NCI-H69 (cell line): ENCODE data around the gene HBZ.
"Not testable (repeated sequence)": the region's sequence is repeated elsewhere in the genome, so short reads cannot be mapped to it uniquely, and the experiment has no call there.

ENCODE experiments used
- DNase-seq: peaks from one replicate; lab custom pipeline; 2025; lab: John Stamatoyannopoulos, UW

HBZ gene

GRCh38 chr16:179211-180092 lies 27.0 kb downstream of the HBZ start:
- no peak for DNase-seq

GRCh38 chr16:180101-180675 lies 27.7 kb downstream of the HBZ start, which contains the start of gene HBQ1:
TSS of gene HBQ1 (plus strand) at chr16:180459. CDS start at chr16:180487, 28 bp downstream.
- peak; percentile 76 for DNase-seq

- peak; percentile 94 for DNase-seq
Measured at GRCh38 chr16:180681-181564, 28.5 kb downstream of the HBZ start.

GRCh38 chr16:181565-182021 lies 29.1 kb downstream of the HBZ start:
- peak; percentile 52 for DNase-seq

- DNase-seq = peak; percentile 30
Measured at GRCh38 chr16:183005-183404, 30.6 kb downstream of the HBZ start.

GRCh38 chr16:185213-185612 lies 32.8 kb downstream of the HBZ start:
- DNase-seq = no peak

- DNase-seq = no peak
Measured at GRCh38 chr16:185691-186090, 33.2 kb downstream of the HBZ start.

- DNase-seq = no peak
Measured at GRCh38 chr16:187330-187729, 34.9 kb downstream of the HBZ start.

GRCh38 chr16:188674-189073 lies 36.2 kb downstream of the HBZ start:
- peak; percentile 43 for DNase-seq

- DNase-seq = no peak
Measured at GRCh38 chr16:189604-190186, 37.3 kb downstream of the HBZ start.

- no peak for DNase-seq
Measured at GRCh38 chr16:191831-192230, 39.4 kb downstream of the HBZ start.

- no peak for DNase-seq
Measured at GRCh38 chr16:192686-193085, 40.2 kb downstream of the HBZ start.

- no peak for DNase-seq
Measured at GRCh38 chr16:193441-193840, 41.0 kb downstream of the HBZ start.

- DNase-seq = no peak
Measured at GRCh38 chr16:194516-194915, 42.1 kb downstream of the HBZ start.

- no peak for DNase-seq
Measured at GRCh38 chr16:200388-200787, 47.9 kb downstream of the HBZ start.

GRCh38 chr16:203246-203645 lies 50.8 kb downstream of the HBZ start:
- DNase-seq = no peak

- not testable (repeated sequence) for DNase-seq
Measured at GRCh38 chr16:204046-204445, 51.6 kb downstream of the HBZ start.
